Fibroblast of the aortic adventitia (primary cell): ENCODE data around the gene GTSE1. TPM values are rescaled to one million over a fixed set of nuclear protein-coding genes. Genes with fewer than 3 reads are reported as not detected.
"Not testable (repeated sequence)": the region's sequence is repeated elsewhere in the genome, so short reads cannot be mapped to it uniquely, and the experiment has no call there.

Source experiments
- DNase-seq: peaks from one replicate; pipeline ENCODE4 v3.0.0-alpha.2; 2010; ENCODE audit warnings: low read depth
- H3K4me3 ChIP-seq: 2 replicates; pipeline ENCODE4 v1.5.1; 2011; ENCODE audit warnings: low read depth, mild to moderate bottlenecking, control low read depth, low read length, moderate library complexity
- total RNA-seq: library from RNA; depleted of rRNA; stranded (reverse); fragments of >200 nt; gene quantifications from 2 replicates; pipeline ENCODE4 v1.2.3, GENCODE V29; 2012; ENCODE audit warnings: low replicate concordance
- TF ChIP-seq, protein P1 (sequence below): IDR thresholded peaks from 2 replicates; pipeline ENCODE4 v1.5.1; 2011; ENCODE audit warnings: mild to moderate bottlenecking, low read length, control low read depth, inconsistent platforms; ENCODE audit not compliant: insufficient read depth

The GTSE1 gene
- total RNA-seq, 1 donor = 13.4 TPM

DNA sequence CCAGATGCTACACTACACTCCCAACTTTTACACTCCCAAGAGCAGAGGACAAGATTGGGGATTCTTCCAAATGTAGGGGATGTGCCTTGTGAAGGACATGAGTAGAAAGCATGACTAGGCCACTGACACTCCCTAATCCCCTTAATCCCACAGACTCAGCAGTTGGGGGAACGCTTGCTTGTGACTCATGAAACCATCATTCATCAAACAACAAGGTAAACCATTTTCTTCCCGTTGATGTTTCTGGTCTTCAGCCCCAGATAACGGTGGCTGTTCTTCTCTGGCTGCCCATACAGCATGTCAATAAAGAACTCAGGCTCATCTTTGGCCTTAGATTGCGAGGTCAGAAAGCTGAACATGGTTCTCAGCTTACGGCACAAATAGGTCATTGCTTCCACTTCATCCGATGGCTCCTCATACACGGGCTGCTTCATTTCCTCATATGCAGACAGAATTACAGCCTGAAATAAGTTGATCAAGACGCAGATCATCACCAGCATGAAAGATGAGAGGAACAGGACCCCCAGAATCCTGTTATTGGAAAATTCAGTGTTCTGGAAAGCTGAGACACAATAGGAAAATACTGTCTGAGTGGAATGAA lies 40.2 kb upstream of the GTSE1 start:
- no peak for DNase-seq
- H3K4me3 ChIP-seq = no peak overlapping the region
- TF ChIP-seq, protein P1, sequence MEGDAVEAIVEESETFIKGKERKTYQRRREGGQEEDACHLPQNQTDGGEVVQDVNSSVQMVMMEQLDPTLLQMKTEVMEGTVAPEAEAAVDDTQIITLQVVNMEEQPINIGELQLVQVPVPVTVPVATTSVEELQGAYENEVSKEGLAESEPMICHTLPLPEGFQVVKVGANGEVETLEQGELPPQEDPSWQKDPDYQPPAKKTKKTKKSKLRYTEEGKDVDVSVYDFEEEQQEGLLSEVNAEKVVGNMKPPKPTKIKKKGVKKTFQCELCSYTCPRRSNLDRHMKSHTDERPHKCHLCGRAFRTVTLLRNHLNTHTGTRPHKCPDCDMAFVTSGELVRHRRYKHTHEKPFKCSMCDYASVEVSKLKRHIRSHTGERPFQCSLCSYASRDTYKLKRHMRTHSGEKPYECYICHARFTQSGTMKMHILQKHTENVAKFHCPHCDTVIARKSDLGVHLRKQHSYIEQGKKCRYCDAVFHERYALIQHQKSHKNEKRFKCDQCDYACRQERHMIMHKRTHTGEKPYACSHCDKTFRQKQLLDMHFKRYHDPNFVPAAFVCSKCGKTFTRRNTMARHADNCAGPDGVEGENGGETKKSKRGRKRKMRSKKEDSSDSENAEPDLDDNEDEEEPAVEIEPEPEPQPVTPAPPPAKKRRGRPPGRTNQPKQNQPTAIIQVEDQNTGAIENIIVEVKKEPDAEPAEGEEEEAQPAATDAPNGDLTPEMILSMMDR = no peak

DNA sequence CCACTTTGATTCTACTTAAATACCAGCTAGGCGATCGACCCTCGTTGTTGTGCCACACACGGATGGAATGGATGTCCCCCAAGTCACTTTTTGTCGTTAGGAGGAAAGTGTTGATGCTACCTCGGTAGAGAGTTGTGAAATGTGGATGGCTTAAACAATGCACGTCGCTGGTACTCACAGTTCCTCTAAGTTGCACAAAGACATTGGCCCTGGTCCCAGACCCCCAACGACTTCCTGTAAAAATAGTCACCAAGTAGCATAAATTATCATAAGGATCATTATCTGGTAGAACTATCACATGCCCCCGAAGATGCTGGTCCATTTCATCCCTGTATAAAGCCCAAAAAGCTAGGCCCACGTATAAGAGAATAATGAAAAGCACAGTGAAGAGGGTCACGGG lies 37.3 kb upstream of the GTSE1 start:
- DNase-seq = no peak
- no peak overlapping the region for H3K4me3 ChIP-seq
- TF ChIP-seq, protein P1 = no peak

DNA sequence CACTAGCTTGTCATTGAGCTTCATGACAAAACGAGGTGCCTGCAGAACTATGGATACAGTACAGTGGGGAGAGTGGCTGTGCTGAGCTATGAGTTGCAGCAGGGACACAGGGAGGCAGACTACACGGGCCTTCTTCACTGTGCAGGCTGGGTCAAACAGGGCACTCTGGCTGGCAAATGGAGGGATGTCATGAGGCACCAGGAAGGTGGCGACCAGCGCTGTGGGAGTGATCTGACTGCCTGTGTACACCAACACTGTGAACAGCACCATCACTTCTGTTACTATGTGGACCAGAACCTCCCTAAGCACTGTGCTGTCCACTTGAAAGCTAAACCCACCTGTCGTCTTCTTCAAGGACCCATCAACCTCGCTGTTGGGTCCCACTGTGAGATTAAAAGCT lies 36.6 kb upstream of the GTSE1 start:
- no peak for DNase-seq
- H3K4me3 ChIP-seq = no peak overlapping the region
- TF ChIP-seq, protein P1 = no peak

DNA sequence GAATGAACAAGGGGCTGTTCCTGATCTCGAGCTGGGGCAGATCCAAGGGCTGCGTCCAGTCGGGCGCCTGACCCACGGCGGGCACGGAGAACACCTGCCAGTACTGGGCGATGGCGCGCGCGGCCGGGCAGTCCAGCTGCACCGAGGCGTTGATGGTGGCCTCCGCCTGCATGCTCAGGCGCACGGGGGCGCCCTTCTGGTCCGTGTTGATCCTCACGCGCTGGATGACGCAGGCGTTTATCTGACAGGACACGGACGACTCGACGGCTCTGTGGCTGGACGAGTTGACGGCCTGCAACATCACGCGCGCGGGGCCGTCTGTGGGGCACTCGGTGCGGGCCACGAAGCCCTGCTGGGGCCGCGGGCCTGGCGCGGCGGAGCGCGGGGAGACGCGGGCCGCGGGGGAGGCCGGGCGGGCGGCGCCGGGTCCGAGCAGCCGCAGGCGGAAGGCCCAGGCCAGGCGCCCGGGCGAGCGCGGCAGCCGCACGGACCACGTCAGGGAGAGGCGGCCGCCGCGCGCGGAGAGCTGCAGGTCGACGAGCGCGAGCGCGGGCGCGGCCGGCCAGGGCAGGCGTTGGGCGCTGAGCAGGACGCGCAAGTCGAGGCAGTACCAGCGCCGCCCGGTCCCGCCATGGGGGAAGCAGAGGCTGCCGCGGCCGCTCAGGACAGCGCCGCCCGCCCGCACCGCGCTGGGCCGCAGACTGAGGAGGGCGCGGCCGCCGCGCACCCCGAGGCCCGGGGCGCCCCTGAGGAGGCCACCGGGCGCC lies 34.0 kb upstream of the GTSE1 start:
- TF ChIP-seq, protein P1 = no peak
- peak; percentile 29 for DNase-seq
- H3K4me3 ChIP-seq = no peak overlapping the region

DNA sequence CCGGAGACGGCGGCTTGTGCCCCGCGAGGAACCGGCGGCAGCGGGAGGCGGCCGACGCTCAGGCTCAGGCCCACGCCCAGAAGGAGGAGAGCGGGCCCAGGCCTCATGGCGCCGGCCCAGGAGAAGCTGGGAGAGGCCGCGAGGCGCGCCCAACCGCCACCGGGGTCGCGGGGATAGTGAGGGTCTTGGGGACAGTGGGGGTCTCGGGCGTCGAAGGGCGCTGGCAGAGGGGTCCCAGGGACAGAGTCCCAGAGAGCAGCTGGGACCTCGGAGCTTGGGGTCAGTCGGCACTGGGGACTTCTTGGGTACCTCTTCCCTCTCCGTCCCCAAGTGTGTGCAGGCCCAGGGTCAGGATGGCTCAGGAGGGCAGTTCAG lies 33.5 kb upstream of the GTSE1 start, which contains the start of gene PKDREJ:
Gene PKDREJ (minus strand): TSS at position 128 of the 375 bp plus-strand sequence. CDS start 21 bp downstream, at position 107.
- TF ChIP-seq, protein P1 = no peak
- DNase-seq = no peak
- no peak within 1 kb of the TSS for H3K4me3 ChIP-seq

DNA sequence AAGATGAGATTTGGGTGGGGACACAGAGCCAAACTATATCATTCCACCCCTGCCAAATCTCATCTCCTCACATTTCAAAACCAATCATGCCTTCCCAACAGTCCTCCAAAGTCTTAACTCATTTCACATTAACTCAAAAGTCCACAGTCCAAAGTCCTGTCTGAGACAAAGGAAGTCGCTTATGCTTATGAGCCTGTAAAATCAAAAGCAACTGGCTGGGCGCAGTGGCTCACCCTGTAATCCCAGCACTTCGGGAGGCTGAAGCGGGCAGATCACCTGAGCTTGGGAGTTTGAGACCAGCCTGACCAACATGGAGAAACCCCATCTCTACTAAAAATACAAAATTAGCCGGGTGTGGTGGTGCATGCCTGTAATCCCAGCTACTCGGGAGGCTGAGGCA lies 32.1 kb upstream of the GTSE1 start:
- not testable (repeated sequence) for DNase-seq

DNA sequence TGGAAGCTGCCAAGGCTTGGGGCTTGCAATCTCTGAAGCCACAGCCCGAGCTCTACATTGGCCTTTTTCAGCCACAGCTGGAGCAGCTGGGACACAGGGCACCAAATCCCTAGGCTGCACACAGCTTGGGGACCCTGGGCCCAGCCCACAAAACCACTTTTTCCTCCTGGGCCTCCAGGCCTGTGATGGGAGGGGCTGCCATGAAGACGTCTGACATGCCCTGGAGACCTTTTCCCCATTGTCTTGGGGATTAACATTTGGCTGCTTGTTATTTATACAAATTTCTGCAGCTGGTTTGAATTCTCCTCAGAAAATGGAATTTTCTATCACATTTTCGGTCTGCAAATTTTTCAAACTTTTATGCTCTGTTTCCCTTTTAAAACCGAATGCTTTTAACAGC lies 31.0 kb upstream of the GTSE1 start:
- not testable (repeated sequence) for H3K4me3 ChIP-seq, DNase-seq

More for the DNA sequence above, 32.1 kb upstream of the GTSE1 start:
- H3K4me3 ChIP-seq = not testable (repeated sequence)
